BLaER1 treated with 17β-estradiol and CSF1 and Interleukin-3, amounts not matched to agents 10 nM and 100 nM (cell line): Measurements from ENCODE around the gene VWDE.
"Not testable (repeated sequence)": the region's sequence is repeated elsewhere in the genome, so short reads cannot be mapped to it uniquely, and the experiment has no call there.

Experiments used
- H3K27ac ChIP-seq, 11 experiments: shearing (Covaris generic); formaldehyde crosslinking; 2 replicates each; pipeline ENCODE4 v1.8.1; 2022
- H3K27me3 ChIP-seq, 11 experiments: shearing (Covaris generic); formaldehyde crosslinking; 2 replicates each; pipeline ENCODE4 v1.8.1; 2022
- H3K36me3 ChIP-seq, 11 experiments: shearing (Covaris generic); formaldehyde crosslinking; 2 replicates each; pipeline ENCODE4 v1.8.1; 2022
- H3K4me1 ChIP-seq, 10 experiments: shearing (Covaris generic); formaldehyde crosslinking; 2 replicates each; pipeline ENCODE4 v1.8.1; 2022
- H3K4me2 ChIP-seq, 11 experiments: shearing (Covaris generic); formaldehyde crosslinking; 2 replicates each; pipeline ENCODE4 v1.8.1; 2022
- H3K4me3 ChIP-seq, 10 experiments: shearing (Covaris generic); formaldehyde crosslinking; 2 replicates each; pipeline ENCODE4 v1.8.1; 2022
- H3K9ac ChIP-seq, 11 experiments: shearing (Covaris generic); formaldehyde crosslinking; 2 replicates each; pipeline ENCODE4 v1.8.1; 2022
- H3K9me3 ChIP-seq, 11 experiments: shearing (Covaris generic); formaldehyde crosslinking; replicated peaks in 1 of 11; 2 replicates each; pipeline ENCODE4 v1.8.1; 2022
- H4K20me1 ChIP-seq, 11 experiments: shearing (Covaris generic); formaldehyde crosslinking; 2 replicates each; pipeline ENCODE4 v1.8.1; 2022
- Cebpa-rat ChIP-seq, 11 experiments: shearing (Covaris generic); IDR thresholded peaks; 2 replicates each; pipeline ENCODE4 v1.8.1; 2022

The VWDE gene

GRCh38 chr7:12402365-12402725 lies 1.3 kb downstream of the VWDE start:
- H3K27me3 ChIP-seq, result peaks cover 0 to 14% (median 10%) of the 10 kb centered on the region in 11 experiments; a peak in 11 of 22 replicates
- no peaks in the 10 kb centered on the region; a peak in 1 of 22 replicates for H3K36me3 ChIP-seq
- H3K4me2 ChIP-seq, result no peak overlapping the region
- peaks cover 18 to 32% (median 28%) of the 10 kb centered on the region in 11 experiments for H3K9me3 ChIP-seq
- H3K4me3 ChIP-seq, result no peak overlapping the region
- H3K4me1 ChIP-seq, result no peaks in the 10 kb centered on the region
- no peaks in the 10 kb centered on the region for H4K20me1 ChIP-seq
- no peak for TF ChIP-seq Cebpa-rat (IDR thresholded peaks at IDR 0.05)
- no peak overlapping the region for H3K9ac ChIP-seq
- H3K27ac ChIP-seq, result no peak overlapping the region

GRCh38 chr7:12401538-12402364 lies 1.9 kb downstream of the VWDE start:
- Histone ChIP-seq H3K9ac (no peak overlapping the region), H3K4me3 (no peak overlapping the region), H3K27ac (no peak overlapping the region), H3K9me3 (peaks cover 22 to 37% (median 33%) of the 10 kb centered on the region in 11 experiments), H3K36me3 (no peaks in the 10 kb centered on the region; a peak in 1 of 22 replicates), H4K20me1 (no peaks in the 10 kb centered on the region), H3K4me1 (no peaks in the 10 kb centered on the region), H3K27me3 (peaks cover 0 to 14% (median 10%) of the 10 kb centered on the region in 11 experiments; a peak in 11 of 22 replicates), H3K4me2 (no peak overlapping the region)
- no peak for TF ChIP-seq Cebpa-rat (IDR thresholded peaks at IDR 0.05)

- no peaks in the 10 kb centered on the region for H3K4me1 ChIP-seq
- TF ChIP-seq Cebpa-rat (IDR thresholded peaks at IDR 0.05), result no peak
- H3K27ac ChIP-seq, result no peak overlapping the region
- peaks cover 20 to 32% (median 23%) of the 10 kb centered on the region in 11 experiments for H3K9me3 ChIP-seq
- H3K27me3 ChIP-seq, result peaks cover 0 to 6% (median 2%) of the 10 kb centered on the region in 11 experiments; a peak in 10 of 22 replicates
- no peak overlapping the region for H3K9ac ChIP-seq
- H3K4me3 ChIP-seq, result no peak overlapping the region
- H3K4me2 ChIP-seq, result no peak overlapping the region
- H3K36me3 ChIP-seq, result no peaks in the 10 kb centered on the region; a peak in 1 of 22 replicates
- no peaks in the 10 kb centered on the region for H4K20me1 ChIP-seq
Observed at GRCh38 chr7:12398186-12398585, 5.5 kb downstream of the VWDE start.

GRCh38 chr7:12397671-12398070 lies 6.0 kb downstream of the VWDE start:
- TF ChIP-seq Cebpa-rat (IDR thresholded peaks at IDR 0.05), result no peak
- Histone ChIP-seq H3K4me2 (no peak overlapping the region), H3K9ac (no peak overlapping the region), H3K27ac (no peak overlapping the region), H3K4me1 (no peaks in the 10 kb centered on the region), H3K27me3 (0 out of 22 replicates have a peak, but pooled peaks cover 0 to under 1% (median 0%) of the 10 kb centered on the region in 11 experiments), H4K20me1 (no peaks in the 10 kb centered on the region), H3K9me3 (peaks cover 19 to 31% (median 23%) of the 10 kb centered on the region in 11 experiments), H3K36me3 (no peaks in the 10 kb centered on the region; a peak in 1 of 22 replicates), H3K4me3 (no peak overlapping the region)

GRCh38 chr7:12396670-12397069 lies 7.0 kb downstream of the VWDE start:
- H3K4me1 ChIP-seq, H3K9ac ChIP-seq, H3K27me3 ChIP-seq, H4K20me1 ChIP-seq, H3K27ac ChIP-seq, H3K4me3 ChIP-seq, H3K4me2 ChIP-seq, H3K36me3 ChIP-seq: not testable (repeated sequence)
- peaks cover 19 to 31% (median 23%) of the 10 kb centered on the region in 11 experiments for H3K9me3 ChIP-seq

- Histone ChIP-seq H3K4me1 (no peaks in the 10 kb centered on the region), H3K36me3 (no peaks in the 10 kb centered on the region), H3K4me2 (no peak overlapping the region), H3K4me3 (no peak overlapping the region), H3K27me3 (no peaks in the 10 kb centered on the region), H3K27ac (no peak overlapping the region), H3K9me3 (peaks cover 0 to 7% (median 3%) of the 10 kb centered on the region in 11 experiments; a peak in 15 of 22 replicates), H3K9ac (no peak overlapping the region), H4K20me1 (no peaks in the 10 kb centered on the region)
- TF ChIP-seq Cebpa-rat (IDR thresholded peaks at IDR 0.05), result no peak
Observed at GRCh38 chr7:12391922-12392615, 11.6 kb downstream of the VWDE start.

- Histone ChIP-seq H4K20me1 (no peaks in the 10 kb centered on the region), H3K4me2 (no peak overlapping the region), H3K4me3 (no peak overlapping the region), H3K9me3 (no peaks in the 10 kb centered on the region), H3K9ac (no peak overlapping the region), H3K27ac (no peak overlapping the region), H3K36me3 (no peaks in the 10 kb centered on the region), H3K27me3 (no peaks in the 10 kb centered on the region), H3K4me1 (no peaks in the 10 kb centered on the region)
- TF ChIP-seq Cebpa-rat (IDR thresholded peaks at IDR 0.05), result no peak
Observed at GRCh38 chr7:12389089-12389700, 14.5 kb downstream of the VWDE start.

- no peaks in the 10 kb centered on the region for H3K4me1 ChIP-seq
- no peak overlapping the region for H3K27ac ChIP-seq
- H3K4me2 ChIP-seq, result no peak overlapping the region
- no peaks in the 10 kb centered on the region for H3K9me3 ChIP-seq
- no peaks in the 10 kb centered on the region for H4K20me1 ChIP-seq
- no peak for TF ChIP-seq Cebpa-rat (IDR thresholded peaks at IDR 0.05)
- no peak overlapping the region for H3K9ac ChIP-seq
- H3K36me3 ChIP-seq, result no peaks in the 10 kb centered on the region
- H3K4me3 ChIP-seq, result no peak overlapping the region
- no peaks in the 10 kb centered on the region for H3K27me3 ChIP-seq
Observed at GRCh38 chr7:12386313-12386740, 17.3 kb downstream of the VWDE start.

GRCh38 chr7:12385364-12385786 lies 18.3 kb downstream of the VWDE start:
- Histone ChIP-seq H3K4me1 (no peaks in the 10 kb centered on the region), H3K27me3 (no peaks in the 10 kb centered on the region), H3K9ac (no peak overlapping the region), H3K27ac (no peak overlapping the region), H3K4me3 (no peak overlapping the region), H4K20me1 (no peaks in the 10 kb centered on the region), H3K9me3 (no peaks in the 10 kb centered on the region), H3K4me2 (no peak overlapping the region), H3K36me3 (no peaks in the 10 kb centered on the region)
- TF ChIP-seq Cebpa-rat (IDR thresholded peaks at IDR 0.05), result no peak
